SK-N-SH (cell line): ENCODE results near the gene DDA1. TPM values are rescaled to one million over a fixed set of nuclear protein-coding genes. Genes with fewer than 3 reads are reported as not detected.

Experiments
- CTCF ChIA-PET: fragments of 300-600, 350-600 bp; formaldehyde crosslinking; extraction: SDS; loops from one replicate; lab custom pipeline; 2021; lab: Yijun Ruan, JAX
- POLR2A ChIA-PET: fragments of 350-600 bp; sonication (Branson Sonifier 250); formaldehyde crosslinking; extraction: SDS; loops from one replicate; lab custom pipeline; 2020; ENCODE audit warnings: antibody characterized with exemption, inconsistent platforms; lab: Yijun Ruan, JAX
- DNase-seq: peaks from one replicate; pipeline ENCODE4 v3.0.0; 2012
- H2AFZ ChIP-seq: fragments of 200-600 bp; sonication (generic); 2 replicates; pipeline ENCODE4 v1.8.1; 2016; ENCODE audit warnings: antibody characterized with exemption, mild to moderate bottlenecking, low read depth
- H3F3A ChIP-seq: fragments of 200-600 bp; sonication (generic); replicated peaks from 2 replicates; pipeline ENCODE3; 2016; ENCODE audit warnings: antibody characterized with exemption, mild to moderate bottlenecking; ENCODE audit not compliant: insufficient read depth
- H3K27ac ChIP-seq, 2 experiments: fragments of 200-500 bp in 1 of 2; fragments of 200-600 bp in 1 of 2; sonication (Bioruptor generic) in 1 of 2; sonication (generic), shearing (Covaris generic) in 1 of 2; 2 replicates each; pipeline versions ENCODE4 v1.5.1 to v1.6.1; 2014 to 2016; ENCODE audit warnings: low read depth in 2 of 2, inconsistent platforms in 1 of 2, low read length in 1 of 2, mild to moderate bottlenecking in 1 of 2, mixed read lengths in 1 of 2
- H3K27me3 ChIP-seq: fragments of 200-600 bp; sonication (generic), shearing (Covaris generic); 2 replicates; pipeline ENCODE4 v1.6.1; 2016; ENCODE audit warnings: mixed run types; ENCODE audit not compliant: insufficient read depth
- H3K36me3 ChIP-seq, 2 experiments: fragments of 200-500 bp in 1 of 2; fragments of 200-600 bp in 1 of 2; sonication (Bioruptor generic) in 1 of 2; sonication (generic) in 1 of 2; replicated peaks in 1 of 2; 2 replicates each; pipeline versions ENCODE3 to v1.5.1; 2014 to 2016; ENCODE audit warnings: low read length in 1 of 2, mild to moderate bottlenecking in 1 of 2; ENCODE audit not compliant: insufficient read depth in 2 of 2, control insufficient read depth in 1 of 2
- H3K4me1 ChIP-seq, 2 experiments: fragments of 200-500 bp in 1 of 2; fragments of 200-600 bp in 1 of 2; sonication (Bioruptor generic) in 1 of 2; sonication (generic), shearing (Covaris generic) in 1 of 2; 2 replicates each; pipeline versions ENCODE4 v1.5.1 to v1.6.1; 2014 to 2016; ENCODE audit warnings: low read depth in 1 of 2, low read length in 1 of 2, mixed run types in 1 of 2; ENCODE audit not compliant: insufficient read depth in 2 of 2, control insufficient read depth in 1 of 2
- H3K4me2 ChIP-seq: fragments of 200-600 bp; sonication (generic), shearing (Covaris generic); 2 replicates; pipeline ENCODE4 v1.6.1; 2017; ENCODE audit warnings: mixed run types
- H3K4me3 ChIP-seq, 2 experiments: fragments of 200-500 bp in 1 of 2; fragments of 200-600 bp in 1 of 2; sonication (Bioruptor generic) in 1 of 2; sonication (generic), shearing (Covaris generic) in 1 of 2; 2 replicates each; pipeline versions ENCODE4 v1.5.1 to v1.8.1; 2014 to 2016; ENCODE audit warnings: low read depth in 2 of 2, inconsistent platforms in 1 of 2, low read length in 1 of 2, mild to moderate bottlenecking in 1 of 2, mixed read lengths in 1 of 2, moderate library complexity in 1 of 2
- H3K79me2 ChIP-seq: fragments of 200-600 bp; sonication (generic); 2 replicates; pipeline ENCODE4 v1.8.1; 2017; ENCODE audit warnings: mild to moderate bottlenecking; ENCODE audit not compliant: insufficient read depth
- H3K9ac ChIP-seq: fragments of 200-600 bp; sonication (generic); 2 replicates; pipeline ENCODE4 v1.6.1; 2017; ENCODE audit warnings: mixed run types
- H3K9me2 ChIP-seq: fragments of 200-600 bp; sonication (generic); 2 replicates; pipeline ENCODE4 v1.6.1; 2017; ENCODE audit warnings: mixed run types
- H3K9me3 ChIP-seq: fragments of 200-600 bp; sonication (generic); 2 replicates; pipeline ENCODE4 v1.6.1; 2017; ENCODE audit warnings: mixed run types, mild to moderate bottlenecking, moderate library complexity
- H4K20me1 ChIP-seq: fragments of 200-600 bp; sonication (generic); 2 replicates; pipeline ENCODE4 v1.6.1; 2017; ENCODE audit warnings: mild to moderate bottlenecking, mixed run types; ENCODE audit not compliant: insufficient read depth
- CHD2 ChIP-seq: fragments of 150-350 bp; IDR thresholded peaks from 2 replicates; pipeline ENCODE4 v1.6.1; 2018; ENCODE audit warnings: low read length; ENCODE audit not compliant: partially characterized antibody
- CTCF ChIP-seq: fragments of 200-600 bp; sonication (generic); IDR thresholded peaks from 2 replicates; pipeline ENCODE4 v1.6.1; 2017; ENCODE audit warnings: antibody characterized with exemption, mild to moderate bottlenecking, moderate library complexity
- EP300 ChIP-seq, 2 experiments: IDR thresholded peaks; 2 replicates each; pipeline versions ENCODE4 v1.4.0 to v1.6.1; 2012; ENCODE audit warnings: borderline replicate concordance in 1 of 2, low read depth in 1 of 2, low read length in 1 of 2
- EZH2phosphoT487 ChIP-seq: fragments of 200-600 bp; sonication (generic); IDR thresholded peaks from 2 replicates; pipeline ENCODE4 v1.6.1; 2017; ENCODE audit warnings: low read depth, mixed run types, mild to moderate bottlenecking, antibody characterized with exemption, moderate library complexity, borderline replicate concordance
- FOSL2 ChIP-seq: IDR thresholded peaks from 2 replicates; pipeline ENCODE4 v1.4.0; 2012; ENCODE audit warnings: low read depth, mild to moderate bottlenecking, moderate library complexity, borderline replicate concordance
- IRF3 ChIP-seq: fragments of 150-350 bp; IDR thresholded peaks from 2 replicates; pipeline ENCODE4 v1.6.1; 2016; ENCODE audit warnings: mild to moderate bottlenecking, low read depth, low read length
- NFIC ChIP-seq: IDR thresholded peaks from 2 replicates; pipeline ENCODE4 v1.4.0; 2012; ENCODE audit warnings: borderline replicate concordance
- NRF1 ChIP-seq: IDR thresholded peaks from 2 replicates; pipeline ENCODE4 v1.6.1; 2012; ENCODE audit warnings: low read depth, mild to moderate bottlenecking, low read length
- RCOR1 ChIP-seq: fragments of 150-350 bp; IDR thresholded peaks from 2 replicates; pipeline ENCODE4 v1.6.1; 2017; ENCODE audit warnings: antibody characterized with exemption, low read length
- RFX5 ChIP-seq: IDR thresholded peaks from 2 replicates; pipeline ENCODE4 v1.6.1; 2012; ENCODE audit warnings: mild to moderate bottlenecking, improper control_type of control experiment, low read length
- SMC3 ChIP-seq: IDR thresholded peaks from 2 replicates; pipeline ENCODE4 v1.6.1; 2012; ENCODE audit warnings: low read depth, low read length, improper control_type of control experiment
- TAF1 ChIP-seq: IDR thresholded peaks from 2 replicates; pipeline ENCODE4 v1.6.1; 2012; ENCODE audit warnings: low read depth, mild to moderate bottlenecking, low read length, moderate library complexity, borderline replicate concordance
- TEAD4 ChIP-seq: IDR thresholded peaks from 2 replicates; pipeline ENCODE4 v1.4.0; 2012; ENCODE audit warnings: mild to moderate bottlenecking, borderline replicate concordance; ENCODE audit not compliant: insufficient read depth
- USF1 ChIP-seq: IDR thresholded peaks from 2 replicates; pipeline ENCODE4 v1.4.0; 2012; ENCODE audit warnings: low read depth, borderline replicate concordance
- USF2 ChIP-seq: fragments of 150-350 bp; IDR thresholded peaks from 2 replicates; pipeline ENCODE4 v1.6.1; 2017; ENCODE audit warnings: antibody characterized with exemption, low read length, low read depth, borderline replicate concordance
- YY1 ChIP-seq: IDR thresholded peaks from 2 replicates; pipeline ENCODE4 v1.4.0; 2012; ENCODE audit warnings: low read depth, mild to moderate bottlenecking
- WGBS: methylation state at CpG from one replicate; pipeline ENCODE4 v1.1.6; 2017; ENCODE audit warnings: low lambda C conversion rate; 5-methylcytosine and 5-hydroxymethylcytosine counted together
- polyA plus RNA-seq, 3 experiments: library from polyadenylated mRNA; depleted of rRNA; stranded (reverse); fragments of >200 nt; gene quantifications; 2 replicates each; pipeline ENCODE4 v1.2.3, GENCODE V29; 2012

The DDA1 gene
- polyA plus RNA-seq, 1 of the 3 experiments (the other 2 are of a cell fraction), result 135 TPM

DNA sequence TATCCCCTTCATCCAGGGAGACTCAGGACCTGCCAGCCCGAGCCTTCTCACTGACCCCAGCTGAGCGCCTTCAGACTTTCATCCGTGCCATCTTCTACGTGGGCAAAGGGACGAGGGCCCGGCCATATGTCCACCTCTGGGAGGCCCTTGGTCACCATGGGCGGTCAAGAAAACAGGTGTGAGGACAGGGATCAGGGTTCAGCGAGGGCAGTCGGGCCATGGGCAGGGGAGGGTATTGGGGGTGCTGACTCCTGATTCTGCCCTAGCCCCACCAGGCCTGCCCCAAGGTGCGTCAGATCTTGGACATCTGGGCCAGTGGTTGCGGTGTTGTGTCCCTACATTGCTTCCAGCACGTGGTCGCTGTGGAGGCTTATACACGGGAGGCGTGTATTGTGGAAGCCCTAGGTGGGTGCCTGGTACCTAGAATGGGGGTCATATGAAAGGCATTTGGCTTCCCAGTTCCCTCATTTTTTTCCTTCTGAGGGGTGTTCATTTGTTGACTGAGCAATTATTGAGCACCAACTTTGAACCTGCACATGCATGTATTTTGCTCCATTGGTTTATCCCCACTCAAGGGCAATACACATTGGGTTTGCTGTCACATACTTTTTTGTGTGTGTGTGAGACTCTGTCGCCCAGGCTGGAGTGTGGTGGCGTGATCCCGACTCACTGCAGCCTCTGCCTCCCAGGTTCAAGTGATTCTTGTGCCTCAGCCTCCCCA, 23.8 kb upstream of the DDA1 start:
- no peaks in the 10 kb centered on the region for H3K79me2 ChIP-seq
- no peak overlapping the region for H3K4me2 ChIP-seq
- ChIA-PET CTCF (no interaction called here), POLR2A (no interaction called here)
- DNase-seq, result no peak
- no peaks in the 10 kb centered on the region for H3K27me3 ChIP-seq
- H3F3A ChIP-seq, result peaks cover 13% of the 10 kb centered on the region
- no peaks in the 10 kb centered on the region for H3K36me3 ChIP-seq
- peaks cover 0 to 5% of the 10 kb centered on the region in 2 experiments; a peak in 1 of 4 replicates for H3K4me1 ChIP-seq
- 86% methylated on average over 18 of the region's 18 CpGs for WGBS
- no peak overlapping the region for H2AFZ ChIP-seq
- no peak overlapping the region for H3K9ac ChIP-seq
- no peak for TF ChIP-seq NRF1
- TF ChIP-seq RCOR1, result no peak
- no peak for TF ChIP-seq TEAD4
- no peak for TF ChIP-seq YY1
- TF ChIP-seq EP300 (IDR thresholded peaks at IDR 0.05; ENCODE audit: borderline replicate concordance in 1 of 2, low read depth in 1 of 2, low read length in 1 of 2), result no peak
- no peak for TF ChIP-seq USF2
- no peak for TF ChIP-seq TAF1
- no peak for TF ChIP-seq IRF3
- no peak for TF ChIP-seq USF1
- no peak for TF ChIP-seq RFX5
- TF ChIP-seq NFIC, result no peak
- no peak for TF ChIP-seq CHD2
- no peak for TF ChIP-seq EZH2phosphoT487
- TF ChIP-seq FOSL2, result no peak
- no peak for TF ChIP-seq CTCF
- TF ChIP-seq SMC3, result no peak
- no peaks in the 10 kb centered on the region for H3K9me2 ChIP-seq
- H3K27ac ChIP-seq, result no peak overlapping the region
- no peaks in the 10 kb centered on the region for H4K20me1 ChIP-seq
- no peaks in the 10 kb centered on the region for H3K9me3 ChIP-seq
- no peak overlapping the region for H3K4me3 ChIP-seq
